Stimulated activated CD4-positive, alpha-beta T cell treated with anti-CD3 and anti-CD28 coated beads, Interleukin-12 subunit alpha, Interleukin-12 subunit beta, amount 100 ng/mL, for 48 hours (primary cell): ENCODE data around the gene ANKRD23.
"Not testable (repeated sequence)": the region's sequence is repeated elsewhere in the genome, so short reads cannot be mapped to it uniquely, and the experiment has no call there.

Experiments
- DNase-seq, 3 donors: peaks; one replicate each; pipeline ENCODE4 v3.0.0-alpha.2; 2020; ENCODE audit warnings: low read depth in 2 of 3, low spot score in 1 of 3

Gene ANKRD23

GRCh38 chr2:96864343-96865091 lies 20.7 kb upstream of the ANKRD23 start:
- no peak for DNase-seq

GRCh38 chr2:96863575-96864342 lies 19.9 kb upstream of the ANKRD23 start:
- DNase-seq = no peak

GRCh38 chr2:96863056-96863455 lies 19.2 kb upstream of the ANKRD23 start:
- DNase-seq = not testable (repeated sequence)

- DNase-seq = no peak
These were observed 17.3 kb upstream of the ANKRD23 start for GRCh38 chr2:96861074-96861473.

- no peak for DNase-seq
These were observed 16.5 kb upstream of the ANKRD23 start for GRCh38 chr2:96860065-96861029.

- DNase-seq = no peak
These were observed 15.9 kb upstream of the ANKRD23 start for GRCh38 chr2:96859681-96860064.

GRCh38 chr2:96859099-96859649 lies 15.4 kb upstream of the ANKRD23 start:
- no peak for DNase-seq

- DNase-seq = peak; percentile 96 to 98 (median 96)
These were observed 14.0 kb upstream of the ANKRD23 start, which contains the start of gene ANKRD39 for GRCh38 chr2:96857667-96858372. Gene ANKRD39, minus strand, starts transcription at chr2:96858016. Its CDS starts 29 bp downstream, at chr2:96857987.

GRCh38 chr2:96856776-96857666 lies 13.2 kb upstream of the ANKRD23 start:
- DNase-seq = peak in 1 of 3 donors; percentile 35

- no peak for DNase-seq
These were observed 9.5 kb upstream of the ANKRD23 start for GRCh38 chr2:96853321-96853720.

GRCh38 chr2:96852667-96853066 lies 8.8 kb upstream of the ANKRD23 start:
- no peak for DNase-seq

- DNase-seq = no peak
These were observed 4.4 kb upstream of the ANKRD23 start for GRCh38 chr2:96848264-96848663.

- no peak for DNase-seq
These were observed 3.8 kb upstream of the ANKRD23 start for GRCh38 chr2:96847586-96847985.

GRCh38 chr2:96846825-96847224 lies 3.0 kb upstream of the ANKRD23 start:
- no peak for DNase-seq

- DNase-seq = no peak
These were observed 586 bp upstream of the ANKRD23 start for GRCh38 chr2:96844405-96844808.

GRCh38 chr2:96842600-96842999 lies 1.2 kb downstream of the ANKRD23 start:
- no peak for DNase-seq

GRCh38 chr2:96841701-96842495 lies 1.9 kb downstream of the ANKRD23 start:
- DNase-seq = no peak
